ENCODE measurements around the gene CACNB2.

- TF ChIP-seq CTCF (IDR thresholded peaks at IDR 0.05; ENCODE audit: poor library complexity) (no peak), EZH2phosphoT487 (IDR thresholded peaks at IDR 0.05; ENCODE audit: low read depth, severe bottlenecking, unreplicated experiment) (no peak)
These were observed 120.9 kb downstream of the CACNB2 start for GRCh38 chr10:18261063-18261610.

All from hepatocyte (in vitro differentiated cells).